ENCODE results near the gene CAD.

The CAD gene

GRCh38 chr2:27284996-27285395 lies 67.8 kb downstream of the CAD start:
- ATAC-seq = no peak

GRCh38 chr2:27285481-27285880 lies 68.3 kb downstream of the CAD start:
- ATAC-seq = no peak

GRCh38 chr2:27288610-27289009 lies 71.4 kb downstream of the CAD start:
- no peak for ATAC-seq

GRCh38 chr2:27290549-27290948 lies 73.4 kb downstream of the CAD start:
- ATAC-seq = no peak

- ATAC-seq = no peak
These were observed 74.7 kb downstream of the CAD start for GRCh38 chr2:27291865-27292264.

Data from activated CD4-positive, CD25-positive, alpha-beta regulatory T cell treated with anti-CD3 and anti-CD28 coated beads, Interleukin-2, amount 50 U/mL, for 24 hours (primary cell).